ENCODE measurements around the gene NKD1.
"Not testable (repeated sequence)": the region's sequence is repeated elsewhere in the genome, so short reads cannot be mapped to it uniquely, and the experiment has no call there.

NKD1 gene

DNA sequence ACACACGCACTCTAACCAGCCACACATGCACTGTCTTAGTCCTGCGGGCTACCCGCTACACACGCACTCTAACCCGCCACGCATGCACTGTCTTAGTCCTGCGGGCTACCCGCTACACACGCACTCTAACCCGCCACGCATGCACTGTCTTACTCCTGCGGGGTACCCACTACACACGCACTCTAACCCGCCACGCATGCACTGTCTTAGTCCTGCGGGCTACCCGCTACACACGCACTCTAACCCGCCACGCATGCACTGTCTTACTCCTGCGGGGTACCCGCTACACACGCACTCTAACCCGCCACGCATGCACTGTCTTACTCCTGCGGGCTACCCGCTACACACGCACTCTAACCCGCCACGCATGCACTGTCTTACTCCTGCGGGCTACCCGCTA, 31.2 kb downstream of the NKD1 start:
- not testable (repeated sequence) for H3K27ac Mint-ChIP-seq

DNA sequence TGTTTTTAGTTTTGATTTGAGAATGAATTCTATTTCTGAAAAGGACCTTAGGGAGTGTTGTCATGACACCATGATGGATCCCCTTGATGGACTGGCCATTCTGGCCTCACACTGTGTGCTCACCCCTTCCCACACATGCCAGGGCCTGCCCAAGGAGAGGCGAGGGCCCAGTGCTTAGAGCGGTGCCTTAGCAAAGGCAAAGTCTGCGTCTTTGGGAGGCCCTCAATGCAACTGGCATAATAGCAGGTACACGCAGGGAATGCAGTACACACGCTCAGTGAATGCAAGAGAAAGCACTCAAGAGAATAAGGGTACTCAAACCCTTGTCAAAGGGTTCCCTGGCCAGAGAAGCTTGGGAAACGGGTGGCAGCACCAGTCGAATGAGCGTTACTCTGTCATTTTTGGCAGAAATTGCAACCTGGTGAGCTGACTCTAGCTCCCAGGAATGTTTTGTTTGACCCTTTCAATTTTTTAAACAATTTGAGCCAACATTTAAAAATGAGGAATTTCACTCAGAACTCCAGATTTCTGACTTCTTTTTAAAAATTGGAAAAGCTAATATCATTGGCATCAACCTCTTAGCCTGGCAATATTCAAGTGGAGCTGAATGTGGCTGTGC, 32.1 kb downstream of the NKD1 start:
- no peak overlapping the region for H3K27ac Mint-ChIP-seq
- peaks cover 15% of the 10 kb centered on the region for H3K4me1 Mint-ChIP-seq (ENCODE audit: low read depth)
- intact Hi-C loops (cut with micrococcal nuclease): no loop called here
- H3K27me3 Mint-ChIP-seq: no peaks in the 10 kb centered on the region
- H3K9me3 Mint-ChIP-seq: peaks cover 14% of the 10 kb centered on the region
- no peak overlapping the region for H3K4me3 Mint-ChIP-seq
- no peaks in the 10 kb centered on the region for H3K36me3 Mint-ChIP-seq (ENCODE audit: low read depth)

More for the DNA sequence above, 31.2 kb downstream of the NKD1 start:
- H3K27me3 Mint-ChIP-seq; H3K4me3 Mint-ChIP-seq; H3K36me3 Mint-ChIP-seq (ENCODE audit: low read depth); intact Hi-C loops (cut with micrococcal nuclease): not testable (repeated sequence)
- Mint-ChIP-seq H3K9me3 (peaks cover 14% of the 10 kb centered on the region), H3K4me1 (ENCODE audit: low read depth) (peaks cover 14% of the 10 kb centered on the region)

DNA sequence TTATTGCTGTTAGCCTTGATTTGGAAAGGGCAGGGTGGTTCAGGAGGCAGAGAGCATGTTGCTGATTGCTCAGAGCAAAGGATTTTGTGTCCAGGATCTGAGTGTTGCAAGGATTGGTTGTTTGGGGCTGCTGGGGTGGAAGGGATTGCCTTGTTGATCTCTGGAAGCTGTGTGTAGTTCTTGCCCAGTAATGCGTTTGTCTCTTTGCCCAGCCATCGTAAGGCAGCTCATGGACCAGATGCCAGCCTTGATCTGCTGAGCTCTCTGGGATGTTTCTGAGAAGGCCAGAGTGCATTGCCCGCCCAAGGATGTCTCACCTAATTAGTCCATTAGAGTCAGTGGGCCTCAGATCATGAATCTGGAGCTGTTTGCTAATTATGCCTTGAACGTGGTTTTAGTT, 33.6 kb downstream of the NKD1 start:
- Mint-ChIP-seq H3K4me1 (ENCODE audit: low read depth) (peaks cover 15% of the 10 kb centered on the region), H3K9me3 (peaks cover 14% of the 10 kb centered on the region), H3K27me3 (no peaks in the 10 kb centered on the region), H3K27ac (no peak overlapping the region), H3K36me3 (ENCODE audit: low read depth) (no peaks in the 10 kb centered on the region), H3K4me3 (no peak overlapping the region)
- intact Hi-C loops (cut with micrococcal nuclease): no loop called here

DNA sequence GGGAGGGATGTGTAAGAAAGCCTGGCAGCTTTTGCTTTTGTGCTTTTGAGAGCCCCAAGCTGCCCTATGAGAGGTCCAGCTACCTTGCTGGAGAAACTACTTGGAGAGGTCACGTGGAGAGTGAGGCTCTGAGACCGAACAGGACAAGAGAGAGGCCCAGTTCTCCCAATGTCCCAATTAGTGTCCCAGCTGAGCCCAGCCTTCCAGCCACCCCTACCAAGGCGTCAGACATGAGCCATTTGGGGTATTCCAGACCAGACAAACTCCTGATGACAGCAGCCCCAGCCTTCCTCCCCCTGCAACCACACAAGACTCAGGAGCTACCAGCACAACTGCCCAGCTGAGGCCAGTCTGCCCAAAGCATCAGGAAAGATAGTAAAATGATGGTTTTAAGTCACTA, 35.0 kb downstream of the NKD1 start:
- intact Hi-C loops (cut with micrococcal nuclease): no loop called here
- Mint-ChIP-seq H3K4me3 (no peak overlapping the region), H3K36me3 (ENCODE audit: low read depth) (no peaks in the 10 kb centered on the region), H3K4me1 (ENCODE audit: low read depth) (peaks cover 10% of the 10 kb centered on the region), H3K27me3 (no peaks in the 10 kb centered on the region), H3K27ac (no peak overlapping the region), H3K9me3 (peaks cover 14% of the 10 kb centered on the region)

DNA sequence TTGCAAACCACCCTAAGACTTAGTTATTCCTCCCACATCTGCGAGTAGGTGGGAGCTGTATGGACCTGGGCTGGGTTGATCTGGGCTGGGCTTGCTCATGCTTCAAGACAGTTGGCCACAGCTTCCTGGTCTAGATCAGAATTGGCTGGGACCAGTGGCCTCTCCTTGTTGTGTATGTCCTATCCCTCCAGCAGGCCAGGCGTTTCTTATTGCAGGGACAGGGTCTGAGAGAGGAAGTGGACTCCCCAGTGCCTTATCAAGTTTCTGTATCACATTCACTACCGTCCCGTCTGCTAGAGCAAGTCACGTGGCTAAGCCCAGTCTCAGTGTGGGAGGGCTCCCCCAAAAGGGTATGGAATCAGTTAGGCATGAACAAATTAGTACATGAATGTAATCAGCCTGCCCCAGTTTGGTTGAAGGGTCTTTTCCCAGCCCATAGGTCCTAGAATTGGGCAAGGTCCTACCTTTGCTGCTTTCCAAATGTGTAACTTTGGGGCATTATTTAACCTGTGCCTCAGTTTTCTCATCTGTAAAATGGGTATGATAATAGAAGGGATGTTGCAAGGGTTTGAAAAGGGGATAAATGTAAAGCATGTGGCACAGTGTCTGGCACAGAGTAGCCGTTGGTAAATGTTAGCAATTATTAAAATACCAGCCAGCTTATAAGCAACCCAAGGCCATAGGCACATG, 36.0 kb downstream of the NKD1 start:
- Mint-ChIP-seq H3K4me1 (ENCODE audit: low read depth) (peaks cover 18% of the 10 kb centered on the region), H3K9me3 (peaks cover 10% of the 10 kb centered on the region), H3K4me3 (no peak overlapping the region), H3K27ac (no peak overlapping the region), H3K36me3 (ENCODE audit: low read depth) (no peaks in the 10 kb centered on the region), H3K27me3 (no peaks in the 10 kb centered on the region)
- intact Hi-C loops (cut with micrococcal nuclease): no loop called here

DNA sequence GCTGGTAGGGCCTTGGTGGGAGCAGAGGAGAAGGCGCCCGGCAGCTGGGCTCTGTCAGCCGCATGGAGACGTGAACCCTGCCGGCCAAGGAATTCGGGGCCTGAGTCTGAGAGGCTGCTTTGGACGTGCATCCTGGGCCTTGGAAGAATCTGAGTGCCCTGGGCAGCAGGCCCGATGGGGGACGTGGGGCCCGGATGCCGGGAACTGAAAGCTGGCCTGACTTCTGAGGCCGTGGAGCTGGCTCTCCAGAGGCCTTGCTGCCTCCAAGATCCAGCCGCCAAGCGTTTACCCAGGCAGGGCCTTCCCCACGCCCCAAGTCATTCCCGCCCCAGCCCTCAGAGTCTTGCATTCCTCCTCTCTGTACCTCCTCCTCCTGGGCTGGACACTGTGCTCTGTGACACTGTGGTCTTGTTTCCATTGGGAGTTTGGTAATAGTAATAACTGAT, 37.2 kb downstream of the NKD1 start:
- Mint-ChIP-seq H3K9me3 (no peaks in the 10 kb centered on the region), H3K27me3 (no peaks in the 10 kb centered on the region), H3K27ac (no peak overlapping the region), H3K4me1 (ENCODE audit: low read depth) (peaks cover 30% of the 10 kb centered on the region), H3K36me3 (ENCODE audit: low read depth) (no peaks in the 10 kb centered on the region), H3K4me3 (no peak overlapping the region)
- intact Hi-C loops (cut with micrococcal nuclease): no loop called here

DNA sequence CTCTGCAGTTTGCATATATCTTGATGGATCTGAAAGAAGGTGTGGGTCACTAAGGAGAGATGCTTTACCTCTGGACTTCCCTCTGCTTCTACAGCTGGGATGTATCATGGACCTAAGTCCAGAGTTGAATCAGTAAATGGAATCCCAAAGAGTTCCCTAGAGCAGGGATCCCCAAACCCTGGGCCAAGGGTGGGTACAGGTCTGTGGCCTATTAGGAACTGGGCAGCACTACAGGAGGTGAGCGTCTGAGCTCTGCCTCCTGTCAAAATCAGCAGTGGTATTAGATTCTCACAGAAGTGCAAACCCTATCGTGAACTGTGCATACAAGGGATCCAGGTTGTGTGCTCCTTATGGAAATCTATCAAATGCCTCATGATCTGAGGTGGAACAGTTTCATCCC, 39.3 kb downstream of the NKD1 start:
- Mint-ChIP-seq H3K36me3 (ENCODE audit: low read depth) (no peaks in the 10 kb centered on the region), H3K4me1 (ENCODE audit: low read depth) (peaks cover 40% of the 10 kb centered on the region), H3K27ac (no peak overlapping the region), H3K4me3 (no peak overlapping the region), H3K27me3 (no peaks in the 10 kb centered on the region), H3K9me3 (no peaks in the 10 kb centered on the region)
- intact Hi-C loops (cut with micrococcal nuclease): no loop called here

DNA sequence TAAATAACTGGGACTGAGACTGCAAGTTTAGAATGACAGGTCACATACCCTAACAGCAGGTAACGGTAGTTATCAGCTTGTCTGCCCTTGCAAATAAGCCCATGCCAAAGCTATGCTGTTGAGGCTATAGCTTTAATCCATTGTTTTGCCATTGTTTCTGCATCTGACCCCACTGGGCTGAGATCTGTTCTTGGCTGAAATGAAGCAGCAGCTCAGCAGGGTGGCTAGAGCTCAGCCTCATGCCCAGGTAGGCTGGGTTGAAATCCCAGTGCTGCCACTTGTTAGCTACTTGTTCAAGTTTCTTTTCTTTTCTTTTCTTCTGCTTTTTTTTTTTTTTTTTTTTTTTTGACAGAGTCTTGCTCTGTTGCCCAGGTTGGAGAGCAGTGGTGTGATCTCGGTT, 40.1 kb downstream of the NKD1 start:
- Mint-ChIP-seq H3K36me3 (ENCODE audit: low read depth) (no peaks in the 10 kb centered on the region), H3K27me3 (no peaks in the 10 kb centered on the region), H3K9me3 (no peaks in the 10 kb centered on the region), H3K27ac (peak overlapping the region; percentile 97), H3K4me1 (ENCODE audit: low read depth) (peaks cover 42% of the 10 kb centered on the region), H3K4me3 (no peak overlapping the region)
- intact Hi-C loops (cut with micrococcal nuclease): no loop called here

DNA sequence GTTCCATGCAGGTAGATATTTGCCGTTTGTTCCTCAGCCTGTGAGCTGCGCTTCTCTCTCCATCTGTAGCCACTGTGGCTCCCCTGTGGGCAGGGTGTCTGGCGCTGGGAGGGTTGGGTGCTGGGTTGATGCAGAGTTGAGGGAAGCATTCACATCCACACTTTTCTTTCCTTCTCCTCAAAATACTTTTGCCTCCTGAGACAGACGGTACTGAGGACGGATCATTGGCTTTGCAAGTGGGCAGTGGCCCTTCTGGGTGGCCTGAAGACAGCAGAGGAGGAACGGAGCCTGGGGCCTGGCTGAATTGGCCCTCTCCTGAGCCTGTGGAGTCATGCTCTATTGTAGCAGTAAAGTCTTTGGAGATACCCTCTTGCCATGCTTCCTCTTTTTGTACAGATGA, 43.0 kb downstream of the NKD1 start:
- intact Hi-C loops (cut with micrococcal nuclease): no loop called here
- peaks cover 36% of the 10 kb centered on the region for H3K4me1 Mint-ChIP-seq (ENCODE audit: low read depth)
- no peaks in the 10 kb centered on the region for H3K9me3 Mint-ChIP-seq
- peaks cover 3% of the 10 kb centered on the region for H3K27me3 Mint-ChIP-seq
- no peak overlapping the region for H3K4me3 Mint-ChIP-seq
- H3K27ac Mint-ChIP-seq: no peak overlapping the region
- H3K36me3 Mint-ChIP-seq (ENCODE audit: low read depth): no peaks in the 10 kb centered on the region

DNA sequence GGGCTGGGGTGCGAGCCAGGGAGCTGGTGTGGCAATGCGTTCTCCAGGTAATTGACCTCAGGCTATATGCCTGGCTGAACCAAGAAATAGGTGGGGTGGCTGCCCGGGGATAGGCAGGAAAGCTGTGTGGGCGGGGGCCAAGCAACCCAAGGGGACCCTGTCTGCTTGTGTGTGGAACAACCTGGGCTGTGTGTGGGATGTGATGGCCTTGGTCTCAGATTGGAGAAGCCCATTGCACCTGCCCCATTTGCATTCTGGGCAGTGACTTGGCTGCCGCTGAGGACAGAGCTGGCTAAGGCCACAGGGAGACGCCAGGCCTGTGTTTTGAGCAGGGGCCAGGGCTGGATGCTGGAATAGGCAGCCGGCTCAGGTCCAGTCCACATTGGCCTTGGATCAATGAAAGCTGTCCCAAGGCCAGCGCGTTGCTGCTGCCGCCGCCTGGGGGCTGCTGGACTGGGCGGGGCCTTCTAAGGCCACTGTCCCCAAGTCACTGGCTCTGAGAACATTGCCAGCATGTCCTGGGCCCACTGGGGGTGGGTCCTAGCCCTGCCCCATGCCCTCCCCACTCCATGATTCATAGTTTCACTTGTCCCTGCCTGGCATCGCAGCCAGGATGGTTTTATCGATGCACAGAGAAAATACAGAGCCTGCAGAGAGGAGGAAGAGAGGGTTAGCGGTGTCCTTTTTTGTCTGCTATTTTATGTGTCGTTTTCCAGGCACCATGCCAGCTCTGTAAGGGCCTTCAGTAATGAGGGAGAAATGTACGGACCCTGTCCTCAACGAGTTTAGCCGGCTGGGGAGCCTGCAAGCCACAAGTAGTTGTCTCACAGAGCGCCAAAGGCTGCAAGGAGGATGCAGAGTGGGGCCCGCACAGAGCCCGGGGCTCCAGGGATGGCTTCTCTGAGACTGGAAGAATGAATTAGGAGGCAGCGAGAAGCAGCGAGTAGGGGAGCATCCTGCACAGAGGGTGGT, 43.9 kb downstream of the NKD1 start:
- Mint-ChIP-seq H3K9me3 (no peaks in the 10 kb centered on the region), H3K27ac (peak overlapping the region; percentile 47), H3K36me3 (ENCODE audit: low read depth) (no peaks in the 10 kb centered on the region), H3K4me3 (no peak overlapping the region), H3K27me3 (peaks cover 9% of the 10 kb centered on the region), H3K4me1 (ENCODE audit: low read depth) (peaks cover 36% of the 10 kb centered on the region)
- intact Hi-C loops (cut with micrococcal nuclease): no loop called here

DNA sequence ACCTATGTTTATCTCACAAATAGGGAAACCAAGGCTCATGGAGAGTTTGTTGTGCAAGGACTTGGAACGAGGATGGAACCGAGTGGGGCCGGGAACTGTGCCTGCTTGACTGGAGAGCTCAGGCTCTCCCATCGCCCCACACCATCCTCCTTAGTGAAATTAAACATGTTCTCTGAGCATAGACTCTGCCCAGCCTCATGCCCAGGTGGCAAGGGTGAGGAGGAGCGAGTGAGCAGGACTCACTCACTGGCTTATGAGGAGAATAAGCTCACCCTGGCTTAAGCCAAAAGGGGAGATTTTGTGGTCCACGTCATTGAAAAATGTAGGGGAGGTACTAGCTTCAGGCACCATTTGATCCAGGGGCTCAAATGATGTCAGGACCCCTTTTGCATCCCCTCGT, 44.8 kb downstream of the NKD1 start:
- peaks cover 36% of the 10 kb centered on the region for H3K4me1 Mint-ChIP-seq (ENCODE audit: low read depth)
- H3K27ac Mint-ChIP-seq: no peak overlapping the region
- H3K27me3 Mint-ChIP-seq: peaks cover 12% of the 10 kb centered on the region
- H3K9me3 Mint-ChIP-seq: no peaks in the 10 kb centered on the region
- H3K4me3 Mint-ChIP-seq: no peak overlapping the region
- intact Hi-C loops (cut with micrococcal nuclease): no loop called here
- no peaks in the 10 kb centered on the region for H3K36me3 Mint-ChIP-seq (ENCODE audit: low read depth)

DNA sequence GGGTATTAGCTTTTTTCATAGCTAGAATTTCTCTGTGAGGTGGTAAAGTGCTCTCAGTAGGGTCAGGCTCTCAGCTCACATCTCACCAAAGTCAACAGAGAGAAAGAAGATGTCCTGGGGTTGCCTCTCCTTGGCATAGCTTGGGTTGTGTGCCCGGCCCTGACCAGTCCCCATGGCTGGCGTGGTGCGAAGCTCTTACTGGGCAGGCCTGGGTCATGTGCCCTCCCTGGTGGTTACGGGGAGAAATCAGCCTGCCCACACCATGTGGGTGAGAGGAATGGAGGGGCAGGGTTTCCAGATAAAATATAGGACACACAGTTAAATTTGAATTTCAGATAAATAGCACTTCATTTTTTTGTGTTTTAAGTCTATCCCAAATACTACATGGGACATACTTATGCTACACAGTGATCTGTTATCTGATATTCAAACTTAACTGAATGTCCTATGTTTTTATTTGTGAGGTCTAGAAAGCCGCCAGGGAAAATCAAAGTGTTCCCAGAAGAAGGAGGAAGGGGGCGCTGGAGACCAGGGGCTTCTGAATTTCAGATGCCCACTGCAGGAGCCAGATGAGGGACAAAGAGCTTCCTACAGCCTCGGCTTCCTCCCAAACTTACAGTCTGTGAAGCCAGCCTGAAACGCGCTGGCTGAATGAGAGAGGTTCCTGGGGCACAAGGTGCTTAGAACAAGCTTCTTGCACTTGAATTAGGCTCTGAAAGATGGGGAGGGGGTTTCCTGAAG, 45.4 kb downstream of the NKD1 start:
- Mint-ChIP-seq H3K27ac (no peak overlapping the region), H3K27me3 (peaks cover 12% of the 10 kb centered on the region)

DNA sequence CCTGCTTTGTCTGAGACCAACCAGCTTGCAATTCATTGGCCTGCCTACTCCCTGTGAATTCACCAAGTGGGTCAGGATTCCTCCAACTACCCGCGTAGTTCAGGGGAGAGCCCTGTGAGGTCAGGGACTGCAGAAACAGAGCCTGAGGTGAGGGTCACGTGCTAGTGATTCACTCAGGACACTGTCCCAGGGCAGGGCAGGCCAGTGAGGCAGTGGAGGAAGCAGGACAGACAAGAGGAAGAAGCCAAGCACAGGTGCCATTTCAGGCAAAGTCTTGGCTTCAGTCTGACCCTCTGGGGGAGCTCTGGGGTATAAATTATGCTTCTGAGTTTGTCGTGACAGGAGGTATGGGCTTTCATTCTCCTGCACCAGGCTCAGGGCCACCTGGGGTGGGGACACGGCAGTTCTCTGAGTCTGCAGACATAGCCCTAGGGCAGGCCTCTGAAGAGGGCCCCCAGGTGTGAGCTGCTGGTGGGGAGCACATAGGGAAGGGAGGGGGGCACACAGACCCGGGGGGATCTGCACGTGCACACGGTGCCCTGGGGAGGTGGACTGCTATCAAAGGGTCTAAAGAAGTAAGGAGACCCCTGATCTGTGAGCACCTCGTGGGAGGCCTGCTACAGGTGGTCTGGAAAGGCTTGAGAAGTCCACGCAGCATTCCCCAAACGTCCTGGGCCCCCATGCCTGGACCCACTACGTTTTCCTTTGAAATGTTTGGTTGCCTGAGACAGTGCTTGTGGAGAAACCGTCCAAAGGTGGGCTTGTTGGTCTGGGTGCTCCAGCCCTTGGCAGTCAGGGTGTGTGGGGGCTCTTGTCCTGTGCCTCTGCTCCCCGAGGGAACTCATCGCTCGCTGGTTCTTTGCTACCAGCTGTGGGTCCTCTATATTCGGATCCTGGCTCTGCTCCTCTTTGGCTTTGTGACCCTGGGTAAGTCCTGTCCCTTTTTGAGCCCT, 46.4 kb downstream of the NKD1 start:
- H3K4me3 Mint-ChIP-seq: no peak overlapping the region
- peaks cover 20% of the 10 kb centered on the region for H3K4me1 Mint-ChIP-seq (ENCODE audit: low read depth)
- H3K27me3 Mint-ChIP-seq: peaks cover 12% of the 10 kb centered on the region
- no peaks in the 10 kb centered on the region for H3K36me3 Mint-ChIP-seq (ENCODE audit: low read depth)
- no peaks in the 10 kb centered on the region for H3K9me3 Mint-ChIP-seq
- H3K27ac Mint-ChIP-seq: no peak overlapping the region
- intact Hi-C loops (cut with micrococcal nuclease): no loop called here

More for the DNA sequence above, 45.4 kb downstream of the NKD1 start:
- intact Hi-C loops (cut with micrococcal nuclease): no loop called here
- no peaks in the 10 kb centered on the region for H3K36me3 Mint-ChIP-seq (ENCODE audit: low read depth)
- peaks cover 30% of the 10 kb centered on the region for H3K4me1 Mint-ChIP-seq (ENCODE audit: low read depth)
- no peaks in the 10 kb centered on the region for H3K9me3 Mint-ChIP-seq
- H3K4me3 Mint-ChIP-seq: no peak overlapping the region
